T-helper 1 cell (primary cell): ENCODE results near the gene CDH2.

Experiments used
- DNase-seq, 5 donors: peaks; one replicate each; pipeline ENCODE4 v3.0.0-alpha.2; 2012 to 2020

The CDH2 gene

GRCh38 chr18:27901424-27902226, 275.3 kb downstream of the CDH2 start:
- DNase-seq: no peak
